ENCODE data around the gene TIPRL. TPM values are rescaled to one million over a fixed set of nuclear protein-coding genes. Genes with fewer than 3 reads are reported as not detected.
"Not testable (repeated sequence)": the region's sequence is repeated elsewhere in the genome, so short reads cannot be mapped to it uniquely, and the experiment has no call there.

TIPRL gene
- total RNA-seq, 4 donors from 2014 or later, result 13.7 to 37.5 (median 18.9) TPM

GRCh38 chr1:168150283-168150682 is 28.5 kb upstream of the TIPRL start:
- H3K36me3 ChIP-seq, result no peaks in the 10 kb centered on the region
- no peak overlapping the region for H3K4me3 ChIP-seq
- 85% methylated on average over 1 of the region's 1 CpG for whole genome bisulfite sequencing
- H3K4me1 ChIP-seq, result peaks cover 5% of the 10 kb centered on the region
- no peak for TF ChIP-seq EP300 (IDR thresholded peaks at IDR 0.05)
- no peak for TF ChIP-seq POLR2AphosphoS5 (IDR thresholded peaks at IDR 0.05)
- no peak for TF ChIP-seq CTCF (IDR thresholded peaks at IDR 0.05)
- TF ChIP-seq POLR2A (IDR thresholded peaks at IDR 0.05), result no peak
- no peaks in the 10 kb centered on the region for H3K9me3 ChIP-seq
- DNase-seq (ENCODE audit: low spot score in 2 of 2), result no peak
- no peak overlapping the region for H3K27ac ChIP-seq
- H3K27me3 ChIP-seq, result no peaks in the 10 kb centered on the region

- no peaks in the 10 kb centered on the region for H3K36me3 ChIP-seq
- no peak for DNase-seq (ENCODE audit: low spot score in 2 of 2)
- no peaks in the 10 kb centered on the region for H3K4me1 ChIP-seq
- no peak for TF ChIP-seq CTCF (IDR thresholded peaks at IDR 0.05)
- H3K9me3 ChIP-seq, result no peaks in the 10 kb centered on the region
- no peaks in the 10 kb centered on the region for H3K27me3 ChIP-seq
- 80% methylated on average over 4 of the region's 4 CpGs for WGBS
- no peak overlapping the region for H3K4me3 ChIP-seq
- H3K27ac ChIP-seq, result no peak overlapping the region
These were observed 26.8 kb upstream of the TIPRL start for GRCh38 chr1:168151935-168152334.

- not testable (repeated sequence) for H3K36me3 ChIP-seq; H3K27me3 ChIP-seq; H3K4me3 ChIP-seq; H3K27ac ChIP-seq; H3K9me3 ChIP-seq; DNase-seq (ENCODE audit: low spot score in 2 of 2); H3K4me1 ChIP-seq
- WGBS, result 59% methylated on average over 4 of the region's 4 CpGs
These were observed 24.1 kb upstream of the TIPRL start for GRCh38 chr1:168154707-168155106.

- 73% methylated on average over 4 of the region's 4 CpGs for WGBS
- Histone ChIP-seq H3K9me3 (peaks cover 4% of the 10 kb centered on the region), H3K4me1 (no peaks in the 10 kb centered on the region), H3K27ac (no peak overlapping the region), H3K4me3 (no peak overlapping the region), H3K27me3 (no peaks in the 10 kb centered on the region), H3K36me3 (no peaks in the 10 kb centered on the region)
- DNase-seq (ENCODE audit: low spot score in 2 of 2), result no peak
- no peak for TF ChIP-seq CTCF (IDR thresholded peaks at IDR 0.05)
- no peak for TF ChIP-seq POLR2A (IDR thresholded peaks at IDR 0.05)
- TF ChIP-seq EP300 (IDR thresholded peaks at IDR 0.05), result no peak
- TF ChIP-seq POLR2AphosphoS5 (IDR thresholded peaks at IDR 0.05), result no peak
These were observed 22.9 kb upstream of the TIPRL start for GRCh38 chr1:168155910-168156309.

GRCh38 chr1:168157638-168158037 is 21.1 kb upstream of the TIPRL start:
- no peaks in the 10 kb centered on the region for H3K27me3 ChIP-seq
- H3K27ac ChIP-seq, result no peak overlapping the region
- no peaks in the 10 kb centered on the region for H3K36me3 ChIP-seq
- no peak for TF ChIP-seq POLR2A (IDR thresholded peaks at IDR 0.05)
- no peak for TF ChIP-seq CTCF (IDR thresholded peaks at IDR 0.05)
- no peak for TF ChIP-seq POLR2AphosphoS5 (IDR thresholded peaks at IDR 0.05)
- no peak for TF ChIP-seq EP300 (IDR thresholded peaks at IDR 0.05)
- peaks cover 4% of the 10 kb centered on the region for H3K9me3 ChIP-seq
- no peaks in the 10 kb centered on the region for H3K4me1 ChIP-seq
- no peak for DNase-seq (ENCODE audit: low spot score in 2 of 2)
- no peak overlapping the region for H3K4me3 ChIP-seq

GRCh38 chr1:168159251-168159650 is 19.5 kb upstream of the TIPRL start:
- WGBS, result 68% methylated on average over 1 of the region's 1 CpG
- no peaks in the 10 kb centered on the region for H3K27me3 ChIP-seq
- H3K36me3 ChIP-seq, result no peaks in the 10 kb centered on the region
- no peak for TF ChIP-seq CTCF (IDR thresholded peaks at IDR 0.05)
- no peak overlapping the region for H3K4me3 ChIP-seq
- no peaks in the 10 kb centered on the region for H3K4me1 ChIP-seq
- H3K27ac ChIP-seq, result no peak overlapping the region
- H3K9me3 ChIP-seq, result peaks cover 4% of the 10 kb centered on the region
- DNase-seq (ENCODE audit: low spot score in 2 of 2), result no peak
